Transverse colon (tissue), 4 donors: ENCODE measurements around the gene CNOT6L. TPM values are rescaled to one million over a fixed set of nuclear protein-coding genes. Genes with fewer than 3 reads are reported as not detected.
A peak's percentile ranks its signal among the peaks of the same experiment; 100 is the strongest.

Source experiments
- DNase-seq: peaks from one replicate; pipeline ENCODE4 v3.0.0-alpha.2; 2019
- H3K27ac ChIP-seq, 4 donors: fragments of 200-600 bp; sonication (generic); 2 replicates each; pipeline ENCODE4 v1.5.1; 2016 to 2018; ENCODE audit warnings: inconsistent platforms in 4 of 4
- H3K27me3 ChIP-seq: fragments of 200-600 bp; sonication (generic); 2 replicates; pipeline ENCODE4 v1.5.1; 2017; ENCODE audit warnings: inconsistent platforms
- H3K36me3 ChIP-seq, 4 donors: fragments of 200-600 bp; sonication (generic); 2 replicates each; pipeline ENCODE4 v1.5.1; 2017 to 2019; ENCODE audit warnings: inconsistent platforms in 4 of 4
- H3K4me1 ChIP-seq, 4 donors: fragments of 200-600 bp; sonication (generic); 2 replicates each; pipeline ENCODE4 v1.5.1; 2017 to 2020; ENCODE audit warnings: inconsistent platforms in 4 of 4
- H3K4me3 ChIP-seq, 4 donors: fragments of 200-600 bp; sonication (generic); 1 replicate in 1 of 4; 2 replicates in 3 of 4; pipeline versions ENCODE4 v1.5.1 to v1.6.1; 2017 to 2019; ENCODE audit warnings: inconsistent platforms in 4 of 4
- H3K9me3 ChIP-seq, 2 donors: fragments of 200-600 bp; sonication (generic); 2 replicates each; pipeline ENCODE4 v1.5.1; 2017 to 2019; ENCODE audit warnings: inconsistent platforms in 2 of 2
- EP300 ChIP-seq: sonication (generic); formaldehyde crosslinking; IDR thresholded peaks from one replicate; pipeline ENCODE4 v1.6.1; 2017; ENCODE audit warnings: antibody characterized with exemption, low read depth
- POLR2A ChIP-seq: fragments of 450-650 bp; IDR thresholded peaks from one replicate; pipeline ENCODE4 v1.6.1; 2016; ENCODE audit warnings: antibody characterized with exemption, mild to moderate bottlenecking, moderate library complexity
- POLR2AphosphoS5 ChIP-seq, 3 donors: sonication (generic); formaldehyde crosslinking; IDR thresholded peaks; one replicate each; pipeline ENCODE4 v1.6.1; 2016; ENCODE audit warnings: antibody characterized with exemption in 3 of 3
- WGBS, 2 donors: methylation state at CpG; one replicate each; pipeline ENCODE4 v1.1.5; 2018; ENCODE audit warnings: low coverage in 1 of 2; 5-methylcytosine and 5-hydroxymethylcytosine counted together
- in situ Hi-C, 4 donors: fragments of 200-750 bp; cut with MboI; loops; one replicate each; pipeline versions ENCODE4 v1.15.0 to v1.15.1; 2017; ENCODE audit warnings: low sequenced_read_pairs in 3 of 4, low pct_ligation_motif_present in 1 of 4, low pct_unique_long_range_greater_than_20kb in 1 of 4
- intact Hi-C: fragments of 100-400 bp; cut with DNase I; formaldehyde crosslinking; loops from one replicate; pipeline ENCODE4 v1.15.1; 2023; ENCODE audit warnings: low total_unique reads
- small RNA-seq, 4 donors: library from RNA; depleted of rRNA; stranded (forward); fragments of <200 nt; gene quantifications; one replicate each; pipeline ENCODE3, GENCODE V24; 2016
- total RNA-seq, 4 donors: library from RNA; depleted of rRNA; stranded (reverse); fragments of >200 nt; gene quantifications; one replicate each; pipeline ENCODE4 v1.1.0, GENCODE V29; 2016
- TF ChIP-seq, protein P1 (sequence below), 5 experiments: fragments of 200-600 bp in 3 of 5; fragments of 450-650 bp in 2 of 5; sonication (generic) in 3 of 5; IDR thresholded peaks; 1 replicate in 2 of 5; 2 replicates in 3 of 5; pipeline ENCODE4 v1.5.1; 2016 to 2017; ENCODE audit warnings: antibody characterized with exemption in 5 of 5, inconsistent platforms in 3 of 5, mild to moderate bottlenecking in 2 of 5, moderate library complexity in 1 of 5

The CNOT6L gene
- total RNA-seq, 4 donors from 2014 or later, result 2.2 to 30.5 (median 14.9) TPM

DNA sequence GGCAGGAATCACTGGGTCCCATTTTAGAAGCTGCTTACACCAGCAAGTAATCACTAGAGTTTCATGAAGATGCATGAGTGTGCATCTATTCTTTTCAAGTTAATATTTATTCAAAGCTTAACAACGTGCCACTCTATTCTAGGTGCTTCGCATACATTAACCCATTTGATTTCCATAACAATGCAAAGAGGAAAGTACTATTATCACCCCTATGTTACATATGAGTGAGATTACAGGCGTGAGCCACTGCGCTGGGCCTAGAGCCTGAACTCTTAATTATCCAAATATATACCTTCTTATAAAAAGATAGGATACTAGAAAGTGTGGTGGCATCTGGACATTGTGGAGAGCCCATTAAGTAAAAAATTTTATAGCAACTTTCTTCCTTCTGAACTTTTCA, 148.1 kb downstream of the CNOT6L start:
- TF ChIP-seq EP300 (no peak), POLR2AphosphoS5 (IDR thresholded peaks at IDR 0.05) (no peak), POLR2A (no peak)
- TF ChIP-seq, protein P1, sequence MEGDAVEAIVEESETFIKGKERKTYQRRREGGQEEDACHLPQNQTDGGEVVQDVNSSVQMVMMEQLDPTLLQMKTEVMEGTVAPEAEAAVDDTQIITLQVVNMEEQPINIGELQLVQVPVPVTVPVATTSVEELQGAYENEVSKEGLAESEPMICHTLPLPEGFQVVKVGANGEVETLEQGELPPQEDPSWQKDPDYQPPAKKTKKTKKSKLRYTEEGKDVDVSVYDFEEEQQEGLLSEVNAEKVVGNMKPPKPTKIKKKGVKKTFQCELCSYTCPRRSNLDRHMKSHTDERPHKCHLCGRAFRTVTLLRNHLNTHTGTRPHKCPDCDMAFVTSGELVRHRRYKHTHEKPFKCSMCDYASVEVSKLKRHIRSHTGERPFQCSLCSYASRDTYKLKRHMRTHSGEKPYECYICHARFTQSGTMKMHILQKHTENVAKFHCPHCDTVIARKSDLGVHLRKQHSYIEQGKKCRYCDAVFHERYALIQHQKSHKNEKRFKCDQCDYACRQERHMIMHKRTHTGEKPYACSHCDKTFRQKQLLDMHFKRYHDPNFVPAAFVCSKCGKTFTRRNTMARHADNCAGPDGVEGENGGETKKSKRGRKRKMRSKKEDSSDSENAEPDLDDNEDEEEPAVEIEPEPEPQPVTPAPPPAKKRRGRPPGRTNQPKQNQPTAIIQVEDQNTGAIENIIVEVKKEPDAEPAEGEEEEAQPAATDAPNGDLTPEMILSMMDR (IDR thresholded peaks at IDR 0.05), result no peak
- no peaks in the 10 kb centered on the region for H3K9me3 ChIP-seq
- H3K4me3 ChIP-seq, result no peak overlapping the region
- peaks cover 0 to 8% (median 2%) of the 10 kb centered on the region in 4 donors for H3K4me1 ChIP-seq
- H3K27ac ChIP-seq, result no peak overlapping the region
- DNase-seq, result no peak
- 88 to 90% methylated on average over 4 of the region's 4 CpGs for WGBS, 2 donors
- H3K36me3 ChIP-seq, result no peaks in the 10 kb centered on the region
- intact Hi-C loops (no loop called here), in situ Hi-C loops (no loop called here)
- H3K27me3 ChIP-seq, result no peaks in the 10 kb centered on the region

DNA sequence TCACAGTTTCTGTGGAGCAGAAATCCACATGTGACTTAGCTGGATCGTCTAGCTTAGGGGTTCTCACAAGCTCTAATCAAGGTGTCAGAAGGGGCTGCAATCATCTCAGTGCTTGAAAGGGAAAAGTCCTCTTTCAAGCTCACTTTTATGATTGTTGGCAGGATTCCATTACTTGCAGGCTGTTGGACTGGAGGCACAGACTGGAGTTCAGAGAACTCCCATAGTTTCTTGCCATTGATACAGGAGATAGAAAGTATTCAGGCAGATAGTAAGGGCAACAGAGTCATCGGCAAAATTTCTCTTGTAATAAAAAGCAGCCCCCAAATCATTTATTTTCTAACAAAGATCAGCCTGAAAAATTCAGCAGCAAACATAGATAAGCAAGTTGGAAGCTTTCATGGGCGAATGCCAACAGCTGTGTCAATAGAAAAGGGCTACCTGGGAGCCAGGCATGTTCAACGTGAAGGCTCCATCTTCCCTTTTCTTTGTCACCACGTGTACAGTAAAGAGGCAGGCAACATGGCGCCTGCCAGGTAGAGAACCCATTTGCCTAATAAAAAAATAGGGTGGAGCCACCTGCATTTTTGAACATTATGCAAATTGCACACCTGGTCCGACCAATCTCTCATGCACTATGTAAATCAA, 149.1 kb downstream of the CNOT6L start:
- Histone ChIP-seq H3K4me1 (peaks cover 0 to 8% (median 2%) of the 10 kb centered on the region in 4 donors), H3K36me3 (no peaks in the 10 kb centered on the region), H3K4me3 (no peak overlapping the region), H3K27ac (peak overlapping the region in 1 of 4 donors; percentile 35), H3K27me3 (no peaks in the 10 kb centered on the region), H3K9me3 (no peaks in the 10 kb centered on the region)
- in situ Hi-C loops (no loop called here), intact Hi-C loops (no loop called here)
- TF ChIP-seq POLR2AphosphoS5 (IDR thresholded peaks at IDR 0.05) (no peak), EP300 (no peak), POLR2A (no peak)
- TF ChIP-seq, protein P1 (IDR thresholded peaks at IDR 0.05), result no peak
- DNase-seq, result no peak
- WGBS, 2 donors, result 56 to 65% methylated on average over 4 to 7 of the region's 7 CpGs

DNA sequence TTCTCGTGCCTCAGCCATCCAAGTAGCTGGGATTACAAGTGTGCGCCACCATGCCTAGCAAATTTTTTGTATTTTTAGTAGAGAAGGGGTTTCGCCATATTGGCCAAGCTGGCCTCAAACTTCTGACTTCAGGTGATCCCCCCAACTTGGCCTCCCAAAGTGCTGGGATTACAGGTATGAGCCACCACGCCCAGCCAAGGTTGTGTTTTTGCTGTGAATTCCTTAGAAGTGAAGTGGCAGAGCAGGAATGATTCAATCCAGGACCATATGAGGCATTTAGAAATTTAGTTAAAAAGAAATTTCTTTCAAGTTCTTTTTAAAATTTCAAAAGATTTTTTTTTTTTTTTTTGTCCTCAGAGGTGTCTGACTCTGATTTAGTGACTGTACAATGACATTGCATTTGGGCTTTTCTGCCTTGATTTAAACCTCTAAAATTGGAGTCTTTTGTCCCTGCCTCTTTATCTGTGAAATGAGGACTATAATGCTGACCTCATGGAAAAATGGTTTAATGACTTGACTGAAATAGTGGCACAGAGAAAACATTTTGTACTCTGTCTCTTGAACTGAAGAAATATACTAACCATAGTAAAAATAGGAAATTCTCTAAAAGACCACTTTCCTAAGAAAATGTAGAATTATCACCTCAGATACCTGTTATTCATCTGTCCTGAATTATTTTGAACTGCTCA, 153.6 kb downstream of the CNOT6L start:
- in situ Hi-C loops (no loop called here), intact Hi-C loops (no loop called here)
- Histone ChIP-seq H3K4me1 (peaks cover 0 to 19% (median 4%) of the 10 kb centered on the region in 4 donors), H3K9me3 (no peaks in the 10 kb centered on the region), H3K36me3 (no peaks in the 10 kb centered on the region), H3K4me3 (no peak overlapping the region), H3K27ac (no peak overlapping the region), H3K27me3 (no peaks in the 10 kb centered on the region)
- TF ChIP-seq EP300 (no peak), POLR2AphosphoS5 (IDR thresholded peaks at IDR 0.05) (no peak), POLR2A (no peak)
- TF ChIP-seq, protein P1 (IDR thresholded peaks at IDR 0.05), result no peak
- WGBS, 2 donors, result 88 to 92% methylated on average over 4 of the region's 4 CpGs
- no peak for DNase-seq

Small RNA genes lying within 50 kb of the gene (small RNA-seq; reads per million reads assigned to genes)
- 0 reads per million in 4 donors for gene AC112225.1
- gene RF00612, result 0 reads per million in 4 donors

Other genes starting within 250 kb of the CNOT6L start
- gene CXCL13, start 213.5 kb downstream of the CNOT6L start, total RNA-seq, result 10 to 100 TPM in 1 of 4 donors, 1 to 10 TPM in 1, not detected in 2; 3.4 to 14.9 TPM
- 10 to 100 TPM in 3 of 4 donors, 1 to 10 TPM in 1; 3.7 to 31.8 (median 19.6) TPM for gene MRPL1, start 43.5 kb upstream of the CNOT6L start, total RNA-seq
- 1 to 10 TPM; 1.8 to 9.7 (median 3.1) TPM for gene FRAS1, start 238.0 kb upstream of the CNOT6L start, total RNA-seq